GM12875 (cell line): ENCODE data around the gene TMC4.

Source experiments
- H3K4me3 ChIP-seq: one replicate; pipeline ENCODE4 v1.5.1; 2011; ENCODE audit warnings: low read depth, low read length, control low read depth
- TF ChIP-seq, protein P1 (sequence below): IDR thresholded peaks from 2 replicates; pipeline ENCODE4 v1.5.1; 2011; ENCODE audit warnings: low read depth, mild to moderate bottlenecking, control low read depth, inconsistent platforms, low read length, moderate library complexity, borderline replicate concordance; ENCODE audit not compliant: insufficient read depth

TMC4 gene

DNA sequence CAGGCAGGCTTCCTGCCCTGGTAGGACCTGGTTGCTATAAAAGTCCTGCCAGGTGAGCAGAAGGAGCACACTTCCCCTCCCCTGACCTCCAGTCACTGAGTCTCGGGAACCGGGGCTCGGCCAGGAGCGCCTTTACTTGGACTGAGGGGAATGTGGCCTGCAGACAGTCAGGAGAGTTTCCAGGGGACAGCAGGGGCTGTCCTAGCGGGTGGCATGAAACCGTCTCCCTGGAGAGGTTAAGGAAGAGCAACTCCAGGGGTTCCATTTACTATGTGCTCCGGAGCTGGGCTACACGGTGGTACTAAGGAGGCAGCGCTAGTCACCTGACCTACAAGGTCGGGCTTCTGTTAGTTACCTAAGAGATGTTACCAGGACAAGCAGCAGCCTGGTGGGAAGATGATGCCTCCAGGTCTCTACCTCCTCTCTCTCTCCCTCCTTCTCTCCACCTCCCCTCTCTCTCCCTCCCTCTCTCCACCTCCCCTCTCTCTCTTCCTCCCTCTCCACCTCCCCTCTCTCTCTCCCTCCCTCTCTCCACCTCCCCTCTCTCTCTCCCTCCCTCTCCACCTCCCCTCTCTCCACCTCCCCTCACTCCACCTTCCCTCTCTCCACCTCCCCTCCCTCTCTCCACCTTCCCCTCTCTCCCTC lies 39.5 kb downstream of the TMC4 start:
- no peak overlapping the region for H3K4me3 ChIP-seq
- TF ChIP-seq, protein P1, sequence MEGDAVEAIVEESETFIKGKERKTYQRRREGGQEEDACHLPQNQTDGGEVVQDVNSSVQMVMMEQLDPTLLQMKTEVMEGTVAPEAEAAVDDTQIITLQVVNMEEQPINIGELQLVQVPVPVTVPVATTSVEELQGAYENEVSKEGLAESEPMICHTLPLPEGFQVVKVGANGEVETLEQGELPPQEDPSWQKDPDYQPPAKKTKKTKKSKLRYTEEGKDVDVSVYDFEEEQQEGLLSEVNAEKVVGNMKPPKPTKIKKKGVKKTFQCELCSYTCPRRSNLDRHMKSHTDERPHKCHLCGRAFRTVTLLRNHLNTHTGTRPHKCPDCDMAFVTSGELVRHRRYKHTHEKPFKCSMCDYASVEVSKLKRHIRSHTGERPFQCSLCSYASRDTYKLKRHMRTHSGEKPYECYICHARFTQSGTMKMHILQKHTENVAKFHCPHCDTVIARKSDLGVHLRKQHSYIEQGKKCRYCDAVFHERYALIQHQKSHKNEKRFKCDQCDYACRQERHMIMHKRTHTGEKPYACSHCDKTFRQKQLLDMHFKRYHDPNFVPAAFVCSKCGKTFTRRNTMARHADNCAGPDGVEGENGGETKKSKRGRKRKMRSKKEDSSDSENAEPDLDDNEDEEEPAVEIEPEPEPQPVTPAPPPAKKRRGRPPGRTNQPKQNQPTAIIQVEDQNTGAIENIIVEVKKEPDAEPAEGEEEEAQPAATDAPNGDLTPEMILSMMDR, result no peak

DNA sequence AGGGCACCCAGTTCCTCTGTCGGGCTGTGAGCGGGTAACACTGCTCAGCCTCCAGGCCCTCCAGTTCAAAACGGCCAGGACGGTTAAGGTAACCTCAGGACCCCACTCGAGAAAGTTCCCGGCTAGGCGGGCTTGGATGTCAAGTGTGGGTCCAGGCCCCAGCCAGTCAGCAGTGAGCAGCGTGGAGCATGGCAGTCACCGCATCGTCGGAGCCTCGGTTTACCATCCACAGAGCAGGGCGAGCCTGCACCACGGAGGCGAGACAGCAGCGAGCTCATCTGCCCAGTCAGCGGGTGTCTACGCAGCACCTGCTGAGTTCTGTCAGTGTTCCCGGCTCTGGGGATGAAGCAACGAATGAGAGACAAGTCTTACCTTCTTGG lies 43.4 kb downstream of the TMC4 start:
- TF ChIP-seq, protein P1, result no peak
- H3K4me3 ChIP-seq, result no peak overlapping the region

DNA sequence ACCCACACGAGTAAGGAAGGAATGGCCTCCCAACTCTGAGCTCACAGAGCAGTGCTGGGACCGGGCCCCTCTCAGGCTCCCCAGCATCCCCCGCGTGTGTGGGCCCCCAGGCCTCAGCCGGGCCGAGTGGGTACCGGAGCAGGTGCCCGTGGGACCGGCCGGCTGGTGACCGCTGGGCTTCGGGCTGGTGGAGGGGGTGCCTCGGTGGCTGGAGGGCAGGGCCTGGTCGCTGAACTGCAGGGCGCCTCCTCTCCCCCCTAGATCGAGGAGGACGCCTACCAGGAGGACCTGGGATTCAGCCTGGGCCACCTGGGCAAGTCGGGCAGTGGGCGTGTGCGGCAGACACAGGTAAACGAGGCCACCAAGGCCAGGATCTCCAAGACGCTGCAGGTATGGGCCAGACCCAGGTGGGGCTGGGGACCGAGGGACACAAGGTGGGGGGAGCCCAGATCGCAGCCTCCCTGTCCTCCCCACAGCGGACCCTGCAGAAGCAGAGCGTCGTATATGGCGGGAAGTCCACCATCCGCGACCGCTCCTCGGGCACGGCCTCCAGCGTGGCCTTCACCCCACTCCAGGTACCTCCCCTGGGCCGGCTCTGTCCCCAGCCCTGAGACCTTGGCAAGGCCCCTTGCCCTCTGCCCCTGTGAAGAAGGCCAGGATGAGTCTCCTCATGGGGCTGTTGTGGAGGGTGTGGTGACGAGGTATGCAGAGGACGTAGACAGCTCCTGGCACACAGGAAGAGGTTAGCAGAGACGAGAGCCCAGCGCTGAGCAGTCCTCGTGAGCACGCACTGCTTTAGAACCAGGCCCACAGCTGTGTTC lies 44.0 kb downstream of the TMC4 start:
- TF ChIP-seq, protein P1, result no peak
- no peak overlapping the region for H3K4me3 ChIP-seq

DNA sequence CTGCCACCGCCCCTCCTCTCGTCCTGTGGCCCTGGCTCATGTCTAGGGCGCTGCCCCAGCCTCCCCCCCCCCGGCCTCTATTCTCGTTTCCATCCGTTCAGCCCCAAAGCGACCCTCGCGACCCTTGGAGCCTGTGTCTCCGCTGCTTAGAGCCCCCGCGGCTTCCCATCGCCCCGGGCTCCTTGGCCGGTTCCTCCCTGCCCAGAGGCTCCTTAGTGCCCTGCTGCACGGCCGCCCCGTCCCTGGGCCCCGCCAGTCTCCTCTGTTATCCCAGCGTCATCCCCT lies 44.6 kb downstream of the TMC4 start:
- no peak overlapping the region for H3K4me3 ChIP-seq
- TF ChIP-seq, protein P1, result no peak

DNA sequence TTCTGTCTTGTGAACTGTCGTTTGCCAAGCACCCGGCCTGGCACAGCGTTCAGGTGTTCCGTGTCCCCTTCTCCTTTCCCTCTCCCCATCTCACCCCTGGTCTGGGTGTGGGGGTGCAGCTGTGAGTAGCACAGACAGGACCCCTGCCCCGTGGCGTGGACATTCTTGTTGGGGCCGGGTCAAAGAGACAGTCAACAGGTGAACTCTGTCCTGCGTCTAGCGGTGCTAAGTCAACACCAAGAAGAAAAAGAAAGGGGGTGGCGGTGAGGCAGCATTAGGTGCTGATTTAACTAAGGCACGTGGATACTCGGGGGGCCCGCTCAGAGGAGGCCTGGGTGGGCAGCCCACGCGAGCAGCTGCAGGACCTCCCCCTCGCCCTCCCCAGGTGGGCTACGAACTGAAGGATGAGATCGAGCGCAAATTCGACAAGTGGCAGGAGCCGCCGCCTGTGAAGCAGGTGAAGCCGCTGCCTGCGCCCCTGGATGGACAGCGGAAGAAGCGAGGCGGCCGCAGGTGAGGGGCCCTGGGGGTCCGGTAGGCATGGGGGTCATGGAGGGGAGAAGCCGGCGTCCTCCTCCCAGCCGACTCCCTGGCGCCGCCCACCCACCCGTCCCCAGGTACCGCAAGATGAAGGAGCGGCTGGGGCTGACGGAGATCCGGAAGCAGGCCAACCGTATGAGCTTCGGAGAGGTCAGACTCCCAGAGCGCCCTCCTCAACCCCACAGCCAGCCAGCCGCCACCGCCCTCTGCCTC lies 45.1 kb downstream of the TMC4 start:
- no peak overlapping the region for H3K4me3 ChIP-seq
- TF ChIP-seq, protein P1, result no peak

DNA sequence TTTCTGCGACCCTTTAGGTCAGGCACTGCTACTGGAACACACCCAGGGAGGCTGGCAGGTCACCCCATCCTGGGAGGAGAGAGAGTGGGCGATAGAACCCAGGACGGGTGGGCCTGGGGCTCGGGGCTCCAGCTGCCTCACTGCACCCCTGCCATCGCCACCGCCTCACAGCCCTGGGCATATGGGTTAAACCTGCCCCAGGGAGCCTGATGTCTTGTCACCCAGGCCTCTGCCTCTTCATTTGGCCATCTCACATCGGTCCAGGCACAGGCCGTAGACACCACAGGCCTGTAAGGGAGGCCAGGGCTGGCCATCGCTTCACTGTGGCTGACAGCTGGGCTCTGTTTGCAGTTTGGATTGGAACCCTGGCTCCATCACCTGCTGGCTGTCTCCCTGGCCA lies 47.2 kb downstream of the TMC4 start:
- no peak overlapping the region for H3K4me3 ChIP-seq
- TF ChIP-seq, protein P1, result no peak
